ENCODE results near the gene MACROD2. TPM values are rescaled to one million over a fixed set of nuclear protein-coding genes. Genes with fewer than 3 reads are reported as not detected.

The MACROD2 gene
- total and polyA plus RNA-seq, 2 experiments from 2014 or later: 2.8 to 4.3 TPM

- no peak for TF ChIP-seq ZNF462 (CRISPR knock-in tag; IDR thresholded peaks at IDR 0.05)
- no peak for TF ChIP-seq CTCF (conservative IDR thresholded peaks at IDR 0.05; ENCODE audit: low read depth in 2 of 2)
- TF ChIP-seq POLR2AphosphoS5 (IDR thresholded peaks at IDR 0.05; ENCODE audit: low read depth): no peak
- TF ChIP-seq NANOG (IDR thresholded peaks at IDR 0.05; ENCODE audit: borderline replicate concordance): no peak
Measured at GRCh38 chr20:15072316-15072715, 1077.0 kb downstream of the MACROD2 start (continued).

- Mint-ChIP-seq H3K4me3 (no peak overlapping the region), H3K4me1 (peaks cover 18% of the 10 kb centered on the region), H3K27ac (no peak overlapping the region), H3K9me3 (no peaks in the 10 kb centered on the region), H3K36me3 (ENCODE audit: low read depth) (peaks cover under 1% of the 10 kb centered on the region; the same call in 2 of the 3 replicates), H3K27me3 (ENCODE audit: insufficient read depth, low read depth, poor library complexity) (peaks cover 2% of the 10 kb centered on the region)
- Histone ChIP-seq H3K27me3 (ENCODE audit: insufficient read depth) (no peaks in the 10 kb centered on the region), H3K4me2 (no peak overlapping the region), H3K9me2 (ENCODE audit: insufficient read depth) (peaks cover 9% of the 10 kb centered on the region), H3K4me1 (ENCODE audit: insufficient read depth) (peaks cover 11% of the 10 kb centered on the region; the same call in 1 of the 2 replicates), H3K79me2 (replicated peaks; ENCODE audit: insufficient read depth) (no peaks in the 10 kb centered on the region), H2AFZ (no peak overlapping the region), H4K20me1 (replicated peaks; ENCODE audit: insufficient read depth) (no peaks in the 10 kb centered on the region), H3F3A (replicated peaks; ENCODE audit: low read depth) (no peaks in the 10 kb centered on the region), H3K4me3 (no peak overlapping the region), H3K36me3 (ENCODE audit: insufficient read depth) (no peaks in the 10 kb centered on the region), H3K27ac (ENCODE audit: low read depth) (no peak overlapping the region)
- ATAC-seq: peak; percentile 73
- TF ChIP-seq CTCF (conservative IDR thresholded peaks at IDR 0.05; ENCODE audit: low read depth in 2 of 2): no peak
- no peak for DNase-seq (ENCODE audit: low spot score)
Measured at GRCh38 chr20:15075586-15075985, 1080.3 kb downstream of the MACROD2 start.

Data from GM23338 (cell line).